Right lobe of liver (tissue), 4 donors: ENCODE measurements around the gene C17orf100.

Source experiments
- CTCF ChIP-seq, 4 donors: fragments of 200-600 bp in 3 of 4; fragments of 450-650 bp in 1 of 4; IDR thresholded peaks; one replicate each; pipeline versions ENCODE4 v1.5.1 to v1.8.0; 2016 to 2022; ENCODE audit warnings: antibody characterized with exemption in 4 of 4, mild to moderate bottlenecking in 2 of 4
- POLR2A ChIP-seq: fragments of 450-650 bp; IDR thresholded peaks from one replicate; pipeline ENCODE4 v1.6.1; 2017; ENCODE audit warnings: antibody characterized with exemption, mild to moderate bottlenecking
- donor health status: DM: no; HTN: no; CAD: no.
- donor health status: DM: no; HTN: no; CAD: no.
- donor health status: DM: no; HTN: yes; CAD: no.

- TF ChIP-seq CTCF (IDR thresholded peaks at IDR 0.05) = no peak
- TF ChIP-seq POLR2A = no peak
These were observed 46.4 kb downstream of the C17orf100 start for GRCh38 chr17:6698004-6698403.
